ENCODE measurements around the gene ELSPBP1.
A peak's percentile ranks its signal among the peaks of the same experiment; 100 is the strongest.
"Not testable (repeated sequence)": the region's sequence is repeated elsewhere in the genome, so short reads cannot be mapped to it uniquely, and the experiment has no call there.

ELSPBP1 gene

GRCh38 chr19:48041877-48042580 lies 47.6 kb downstream of the ELSPBP1 start:
- DNase-seq (ENCODE audit: low read depth in 2 of 2): no peak

DNA sequence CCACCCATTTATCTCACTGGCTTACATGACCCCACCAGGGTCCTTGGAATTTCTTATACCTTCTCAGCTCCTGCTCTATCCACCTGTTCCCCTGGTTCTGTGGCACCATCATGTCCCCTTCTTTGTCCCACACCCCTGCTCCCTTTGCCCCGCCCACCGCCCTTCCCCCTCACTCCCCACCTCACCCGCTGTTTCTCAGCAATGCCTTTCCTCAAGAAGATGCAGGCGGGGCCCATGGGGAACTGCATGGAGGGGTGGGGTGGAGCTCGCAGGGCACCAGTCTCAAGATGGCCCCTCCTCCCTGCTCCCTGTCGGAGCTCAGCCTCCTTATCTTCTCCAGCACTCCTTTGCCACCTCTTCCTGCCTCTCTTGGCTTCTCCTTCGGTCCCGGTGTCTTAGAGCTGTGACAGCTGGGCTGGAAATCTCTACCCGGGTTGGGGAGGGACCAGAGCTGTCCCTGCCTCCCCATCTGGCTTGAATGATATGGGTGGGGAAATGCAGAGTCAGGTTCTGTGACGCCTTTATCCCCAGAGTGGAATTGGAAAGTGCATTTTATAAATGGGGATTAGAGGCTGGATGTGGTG lies 49.3 kb downstream of the ELSPBP1 start, which contains the start of gene CABP5:
TSS of gene CABP5 (minus strand) at position 405 of the 584 bp plus-strand sequence. CDS start at position 248, 157 bp downstream.
- no peak for DNase-seq (ENCODE audit: low read depth in 2 of 2)

- no peak for DNase-seq (ENCODE audit: low read depth in 2 of 2)
These were observed 50.1 kb downstream of the ELSPBP1 start for GRCh38 chr19:48044561-48044960.

- no peak for DNase-seq (ENCODE audit: low read depth in 2 of 2)
These were observed 57.1 kb downstream of the ELSPBP1 start for GRCh38 chr19:48051335-48052033.

GRCh38 chr19:48053076-48053475 lies 58.6 kb downstream of the ELSPBP1 start:
- DNase-seq (ENCODE audit: low read depth in 2 of 2): no peak

DNA sequence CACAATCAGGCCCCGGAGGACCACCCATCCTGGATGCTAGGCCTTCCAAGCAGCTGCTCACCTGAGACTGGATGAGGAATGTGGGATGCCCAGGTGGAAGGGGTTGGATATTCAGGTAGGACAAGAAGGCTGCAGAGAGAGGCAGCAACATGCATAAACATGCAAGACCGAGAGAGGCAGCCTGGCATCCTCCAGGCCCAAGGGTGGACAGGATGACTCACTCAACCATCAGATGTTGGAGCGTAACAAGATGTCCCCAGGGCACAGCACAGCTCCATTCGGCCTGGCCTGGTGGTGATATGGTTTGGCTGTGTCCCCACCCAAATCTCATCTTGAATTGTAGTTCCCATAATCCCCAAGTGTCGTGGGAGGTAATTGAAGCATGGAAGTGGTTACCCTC lies 59.4 kb downstream of the ELSPBP1 start:
- DNase-seq (ENCODE audit: low read depth in 2 of 2): no peak

DNA sequence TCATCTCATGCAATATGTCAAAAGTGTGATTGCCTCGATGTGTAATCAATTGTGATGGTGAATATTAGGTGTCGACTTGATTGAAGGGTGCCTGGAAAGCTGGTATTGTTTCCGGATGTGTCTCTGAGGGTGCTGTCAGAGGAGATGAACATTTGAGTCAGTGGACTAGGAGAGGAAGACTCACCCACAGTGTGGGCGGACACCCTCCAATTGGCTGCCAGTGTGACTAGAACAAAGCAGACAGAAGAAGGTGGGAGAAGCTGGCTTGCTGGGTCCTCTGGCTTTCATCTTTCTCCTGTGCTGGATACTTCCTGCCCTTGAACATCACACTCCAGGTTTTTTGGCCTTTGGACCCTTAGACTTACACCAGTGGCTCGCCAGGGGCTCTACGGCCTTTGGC lies 64.9 kb downstream of the ELSPBP1 start:
- DNase-seq (ENCODE audit: low read depth in 2 of 2): no peak

- DNase-seq (ENCODE audit: low read depth in 2 of 2): no peak
These were observed 65.9 kb downstream of the ELSPBP1 start for GRCh38 chr19:48060381-48060780.

GRCh38 chr19:48061401-48062344 lies 67.2 kb downstream of the ELSPBP1 start:
- no peak for DNase-seq (ENCODE audit: low read depth in 2 of 2)

- DNase-seq (ENCODE audit: low read depth in 2 of 2): peak in 1 of 2 experiments; percentile 6
These were observed 70.1 kb downstream of the ELSPBP1 start for GRCh38 chr19:48064509-48064908.

- no peak for DNase-seq (ENCODE audit: low read depth in 2 of 2)
These were observed 75.0 kb downstream of the ELSPBP1 start for GRCh38 chr19:48069435-48069834.

DNA sequence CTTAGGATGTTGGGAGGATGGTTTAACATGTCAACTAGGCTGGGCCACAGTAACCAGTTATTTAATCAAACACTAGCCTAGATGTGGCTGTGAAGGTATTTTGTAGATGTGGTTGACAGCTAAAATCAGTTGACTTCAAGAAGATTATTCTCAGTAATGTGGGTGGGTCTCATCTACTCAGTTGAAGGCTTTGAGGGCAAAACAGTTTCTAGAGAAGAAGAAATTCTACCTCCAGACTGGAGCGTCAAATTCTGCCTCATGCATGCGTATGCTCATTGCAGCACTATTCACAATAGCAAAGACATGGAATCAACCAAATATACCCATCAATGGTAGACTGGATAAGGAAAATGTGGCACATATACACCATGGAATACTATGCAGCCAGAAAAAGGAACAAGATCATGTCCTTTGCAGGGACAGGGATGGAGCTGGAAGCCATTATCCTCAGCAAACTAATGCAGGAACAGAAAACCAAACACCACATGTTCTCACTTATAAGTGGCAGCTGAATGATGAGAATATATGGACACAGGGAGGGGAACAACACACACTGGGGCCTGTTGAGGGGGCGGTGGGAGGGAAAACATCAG lies 75.8 kb downstream of the ELSPBP1 start:
- not testable (repeated sequence) for DNase-seq (ENCODE audit: low read depth in 2 of 2)
